SU-DHL-6 (cell line): ENCODE measurements around the gene WSCD2.

ENCODE experiments used
- CTCF ChIP-seq: fragments of 200-600 bp; sonication (generic); IDR thresholded peaks from one replicate; pipeline ENCODE4 v1.5.1; 2017; ENCODE audit warnings: antibody characterized with exemption, mild to moderate bottlenecking, low read length, moderate library complexity; ENCODE audit not compliant: insufficient read depth, poor library complexity, severe bottlenecking
- EZH2phosphoT487 ChIP-seq: fragments of 200-600 bp; sonication (generic), shearing (Covaris generic); conservative IDR thresholded peaks from 2 replicates; pipeline ENCODE4 v1.6.1; 2018; ENCODE audit warnings: mild to moderate bottlenecking, antibody characterized with exemption, low read length, moderate library complexity, mixed read lengths

GRCh38 chr12:108166505-108166904 lies 37.4 kb downstream of the WSCD2 start:
- TF ChIP-seq CTCF (no peak), EZH2phosphoT487 (no peak)
